Measurements from ENCODE around the gene CABP1.

- no peak for TF ChIP-seq POLR2A (IDR thresholded peaks at IDR 0.05; ENCODE audit: low read depth, low read length)
- no peak for TF ChIP-seq TAF1 (IDR thresholded peaks at IDR 0.05; ENCODE audit: borderline replicate concordance, low read depth, low read length)
These were observed 45.1 kb downstream of the CABP1 start for GRCh38 chr12:120685522-120685921.
